Measurements from ENCODE around the gene VPS13D.
A peak's percentile ranks its signal among the peaks of the same experiment; 100 is the strongest.

The VPS13D gene, protein sequence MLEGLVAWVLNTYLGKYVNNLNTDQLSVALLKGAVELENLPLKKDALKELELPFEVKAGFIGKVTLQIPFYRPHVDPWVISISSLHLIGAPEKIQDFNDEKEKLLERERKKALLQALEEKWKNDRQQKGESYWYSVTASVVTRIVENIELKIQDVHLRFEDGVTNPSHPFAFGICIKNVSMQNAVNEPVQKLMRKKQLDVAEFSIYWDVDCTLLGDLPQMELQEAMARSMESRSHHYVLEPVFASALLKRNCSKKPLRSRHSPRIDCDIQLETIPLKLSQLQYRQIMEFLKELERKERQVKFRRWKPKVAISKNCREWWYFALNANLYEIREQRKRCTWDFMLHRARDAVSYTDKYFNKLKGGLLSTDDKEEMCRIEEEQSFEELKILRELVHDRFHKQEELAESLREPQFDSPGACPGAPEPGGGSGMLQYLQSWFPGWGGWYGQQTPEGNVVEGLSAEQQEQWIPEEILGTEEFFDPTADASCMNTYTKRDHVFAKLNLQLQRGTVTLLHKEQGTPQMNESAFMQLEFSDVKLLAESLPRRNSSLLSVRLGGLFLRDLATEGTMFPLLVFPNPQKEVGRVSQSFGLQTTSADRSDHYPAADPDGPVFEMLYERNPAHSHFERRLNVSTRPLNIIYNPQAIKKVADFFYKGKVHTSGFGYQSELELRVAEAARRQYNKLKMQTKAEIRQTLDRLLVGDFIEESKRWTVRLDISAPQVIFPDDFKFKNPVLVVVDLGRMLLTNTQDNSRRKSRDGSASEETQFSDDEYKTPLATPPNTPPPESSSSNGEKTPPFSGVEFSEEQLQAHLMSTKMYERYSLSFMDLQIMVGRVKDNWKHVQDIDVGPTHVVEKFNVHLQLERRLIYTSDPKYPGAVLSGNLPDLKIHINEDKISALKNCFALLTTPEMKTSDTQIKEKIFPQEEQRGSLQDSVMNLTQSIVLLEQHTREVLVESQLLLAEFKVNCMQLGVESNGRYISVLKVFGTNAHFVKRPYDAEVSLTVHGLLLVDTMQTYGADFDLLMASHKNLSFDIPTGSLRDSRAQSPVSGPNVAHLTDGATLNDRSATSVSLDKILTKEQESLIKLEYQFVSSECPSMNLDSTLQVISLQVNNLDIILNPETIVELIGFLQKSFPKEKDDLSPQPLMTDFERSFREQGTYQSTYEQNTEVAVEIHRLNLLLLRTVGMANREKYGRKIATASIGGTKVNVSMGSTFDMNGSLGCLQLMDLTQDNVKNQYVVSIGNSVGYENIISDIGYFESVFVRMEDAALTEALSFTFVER (N-terminal part only)

DNA sequence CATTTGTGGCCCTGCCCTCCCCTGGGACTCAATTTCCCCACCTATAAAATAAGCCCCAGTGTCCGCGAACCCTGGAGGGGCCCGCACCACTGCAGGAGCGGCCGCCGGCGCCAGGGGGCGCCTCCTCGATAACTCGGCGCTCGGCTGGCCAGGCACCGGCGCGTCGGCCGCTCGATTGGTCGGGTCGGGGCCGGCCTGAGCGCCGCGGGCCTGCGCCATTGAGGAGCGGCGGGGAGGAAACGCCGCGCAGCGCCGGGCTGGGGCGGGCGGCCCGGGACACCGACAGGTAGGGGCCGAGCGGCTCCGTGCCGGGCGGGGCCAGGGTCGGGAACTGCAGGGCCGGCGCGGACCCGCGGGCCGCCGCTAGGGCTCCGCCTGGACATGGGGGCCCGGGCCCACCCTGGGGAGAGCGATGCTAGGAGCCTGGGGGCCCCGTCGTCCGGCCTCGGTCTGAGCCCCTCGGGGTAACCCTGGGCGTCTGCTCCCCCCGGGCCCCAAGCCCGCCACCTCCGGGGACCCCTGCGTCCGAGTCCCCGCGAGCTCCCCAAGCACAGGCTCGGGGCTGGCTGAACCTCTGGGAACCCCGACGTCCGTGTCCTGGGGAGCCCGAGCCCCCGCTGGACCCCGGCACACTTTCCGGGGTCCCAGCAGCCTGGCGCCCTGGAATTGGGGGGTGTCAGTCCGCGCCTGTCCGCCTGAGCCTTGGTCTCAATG is at the start of gene VPS13D:
Gene VPS13D, plus strand, starts transcription at position 196 of the 714 bp plus-strand sequence. CDS start 4,237 bp downstream, outside the sequence.
- DNase-seq (peak; percentile 83), ATAC-seq (ENCODE audit: insufficient read depth, low read depth) (peak; percentile 96)
- peak within 1 kb of the TSS; percentile 87 to 98 for H3K4me3 ChIP-seq (ENCODE audit: low read depth in 1 of 2, low read length in 2 of 2)
- H3K36me3 ChIP-seq (ENCODE audit: insufficient read depth, low read length): peaks cover 6% of the 10 kb centered on the region
- peak within 1 kb of the TSS; percentile 94 for H3K9ac ChIP-seq (ENCODE audit: low read depth, low read length)
- H2AFZ ChIP-seq (ENCODE audit: low read depth, low read length): peak within 1 kb of the TSS; percentile 77
- H3K79me2 ChIP-seq (ENCODE audit: insufficient read depth, low read length): peaks cover 43% of the 10 kb centered on the region
- peak within 1 kb of the TSS; percentile 90 for H3K4me2 ChIP-seq (ENCODE audit: insufficient read depth, low read length)
- no peaks in the 10 kb centered on the region for H3K27me3 ChIP-seq (ENCODE audit: insufficient read depth, low read length, poor library complexity)
- H3K27ac ChIP-seq (ENCODE audit: low read length): peak within 1 kb of the TSS; percentile 66
- TF ChIP-seq, protein P1, sequence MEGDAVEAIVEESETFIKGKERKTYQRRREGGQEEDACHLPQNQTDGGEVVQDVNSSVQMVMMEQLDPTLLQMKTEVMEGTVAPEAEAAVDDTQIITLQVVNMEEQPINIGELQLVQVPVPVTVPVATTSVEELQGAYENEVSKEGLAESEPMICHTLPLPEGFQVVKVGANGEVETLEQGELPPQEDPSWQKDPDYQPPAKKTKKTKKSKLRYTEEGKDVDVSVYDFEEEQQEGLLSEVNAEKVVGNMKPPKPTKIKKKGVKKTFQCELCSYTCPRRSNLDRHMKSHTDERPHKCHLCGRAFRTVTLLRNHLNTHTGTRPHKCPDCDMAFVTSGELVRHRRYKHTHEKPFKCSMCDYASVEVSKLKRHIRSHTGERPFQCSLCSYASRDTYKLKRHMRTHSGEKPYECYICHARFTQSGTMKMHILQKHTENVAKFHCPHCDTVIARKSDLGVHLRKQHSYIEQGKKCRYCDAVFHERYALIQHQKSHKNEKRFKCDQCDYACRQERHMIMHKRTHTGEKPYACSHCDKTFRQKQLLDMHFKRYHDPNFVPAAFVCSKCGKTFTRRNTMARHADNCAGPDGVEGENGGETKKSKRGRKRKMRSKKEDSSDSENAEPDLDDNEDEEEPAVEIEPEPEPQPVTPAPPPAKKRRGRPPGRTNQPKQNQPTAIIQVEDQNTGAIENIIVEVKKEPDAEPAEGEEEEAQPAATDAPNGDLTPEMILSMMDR (IDR thresholded peaks at IDR 0.05; ENCODE audit: borderline replicate concordance, extremely low read depth, low read length, poor library complexity, severe bottlenecking): peak; percentile 92
- no peak for TF ChIP-seq EZH2 (IDR thresholded peaks at IDR 0.05; ENCODE audit: borderline replicate concordance, low read depth, low read length, severe bottlenecking)
- peaks cover 22% of the 10 kb centered on the region for H3K4me1 ChIP-seq (ENCODE audit: insufficient read depth, low read length)
- no peaks in the 10 kb centered on the region for H3K9me3 ChIP-seq (ENCODE audit: insufficient read depth, low read length, severe bottlenecking)
- peaks cover 8% of the 10 kb centered on the region; the same call in 1 of the 2 replicates for H4K20me1 ChIP-seq (ENCODE audit: insufficient read depth, low read length)

DNA sequence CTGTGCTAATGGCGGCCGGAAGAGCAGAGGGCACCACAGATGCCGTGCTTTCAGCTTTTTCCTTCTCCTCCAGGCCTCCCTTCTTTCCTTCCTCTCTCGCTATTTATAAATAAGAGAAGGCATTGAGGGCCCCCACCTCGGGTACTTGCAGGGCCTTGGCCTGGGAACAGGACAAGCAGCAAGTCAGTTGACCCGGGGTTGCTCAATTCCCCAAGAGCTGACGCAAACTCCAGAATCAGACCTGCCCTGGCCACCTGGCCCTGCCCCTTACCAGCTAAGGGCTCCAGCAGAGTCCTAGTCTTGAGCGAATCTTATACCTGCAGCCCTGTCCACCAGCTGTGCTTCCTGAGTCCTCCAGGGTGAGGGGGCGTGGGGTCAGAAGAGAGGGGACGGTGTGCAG is 49.5 kb upstream of the VPS13D start:
- H3K27ac ChIP-seq (ENCODE audit: low read length): no peak overlapping the region
- ATAC-seq (ENCODE audit: insufficient read depth, low read depth) (no peak), DNase-seq (no peak)
- H3K4me3 ChIP-seq (ENCODE audit: low read depth in 1 of 2, low read length in 2 of 2): no peak overlapping the region
- H3K4me1 ChIP-seq (ENCODE audit: insufficient read depth, low read length): peaks cover 25% of the 10 kb centered on the region
- H3K4me2 ChIP-seq (ENCODE audit: insufficient read depth, low read length): no peak overlapping the region
- H2AFZ ChIP-seq (ENCODE audit: low read depth, low read length): no peak overlapping the region
- H3K36me3 ChIP-seq (ENCODE audit: insufficient read depth, low read length): no peaks in the 10 kb centered on the region
- no peaks in the 10 kb centered on the region for H3K9me3 ChIP-seq (ENCODE audit: insufficient read depth, low read length, severe bottlenecking)
- TF ChIP-seq EZH2 (IDR thresholded peaks at IDR 0.05; ENCODE audit: borderline replicate concordance, low read depth, low read length, severe bottlenecking): no peak
- TF ChIP-seq, protein P1 (IDR thresholded peaks at IDR 0.05; ENCODE audit: borderline replicate concordance, extremely low read depth, low read length, poor library complexity, severe bottlenecking): no peak
- H3K27me3 ChIP-seq (ENCODE audit: insufficient read depth, low read length, poor library complexity): peaks cover 14% of the 10 kb centered on the region
- no peak overlapping the region for H3K9ac ChIP-seq (ENCODE audit: low read depth, low read length)
- peaks cover 13% of the 10 kb centered on the region for H4K20me1 ChIP-seq (ENCODE audit: insufficient read depth, low read length)
- H3K79me2 ChIP-seq (ENCODE audit: insufficient read depth, low read length): no peaks in the 10 kb centered on the region

GRCh38 chr1:12180903-12181302 is 48.9 kb upstream of the VPS13D start:
- Histone ChIP-seq H3K4me3 (ENCODE audit: low read depth in 1 of 2, low read length in 2 of 2) (no peak overlapping the region), H3K9me3 (ENCODE audit: insufficient read depth, low read length, severe bottlenecking) (no peaks in the 10 kb centered on the region), H4K20me1 (ENCODE audit: insufficient read depth, low read length) (peaks cover 13% of the 10 kb centered on the region), H3K4me2 (ENCODE audit: insufficient read depth, low read length) (no peak overlapping the region), H3K27ac (ENCODE audit: low read length) (no peak overlapping the region), H3K4me1 (ENCODE audit: insufficient read depth, low read length) (peaks cover 25% of the 10 kb centered on the region), H2AFZ (ENCODE audit: low read depth, low read length) (no peak overlapping the region), H3K79me2 (ENCODE audit: insufficient read depth, low read length) (no peaks in the 10 kb centered on the region), H3K9ac (ENCODE audit: low read depth, low read length) (no peak overlapping the region), H3K36me3 (ENCODE audit: insufficient read depth, low read length) (no peaks in the 10 kb centered on the region), H3K27me3 (ENCODE audit: insufficient read depth, low read length, poor library complexity) (peaks cover 14% of the 10 kb centered on the region)
- ATAC-seq (ENCODE audit: insufficient read depth, low read depth) (no peak), DNase-seq (no peak)
- TF ChIP-seq, protein P1 (IDR thresholded peaks at IDR 0.05; ENCODE audit: borderline replicate concordance, extremely low read depth, low read length, poor library complexity, severe bottlenecking): no peak
- TF ChIP-seq EZH2 (IDR thresholded peaks at IDR 0.05; ENCODE audit: borderline replicate concordance, low read depth, low read length, severe bottlenecking): no peak
